DMS114 treated with DMSO at 0.1 percent for 48 hours (cell line): Measurements from ENCODE around the gene RASGRF2.
"Not testable (repeated sequence)": the region's sequence is repeated elsewhere in the genome, so short reads cannot be mapped to it uniquely, and the experiment has no call there.

Experiments used
- DNase-seq: peaks from one replicate; lab custom pipeline; 2025; ENCODE audit not compliant: unreplicated experiment; lab: John Stamatoyannopoulos, UW

The RASGRF2 gene

GRCh38 chr5:81067406-81067805 is 107.2 kb downstream of the RASGRF2 start:
- DNase-seq: no peak

GRCh38 chr5:81068063-81068462 is 107.9 kb downstream of the RASGRF2 start:
- no peak for DNase-seq

DNA sequence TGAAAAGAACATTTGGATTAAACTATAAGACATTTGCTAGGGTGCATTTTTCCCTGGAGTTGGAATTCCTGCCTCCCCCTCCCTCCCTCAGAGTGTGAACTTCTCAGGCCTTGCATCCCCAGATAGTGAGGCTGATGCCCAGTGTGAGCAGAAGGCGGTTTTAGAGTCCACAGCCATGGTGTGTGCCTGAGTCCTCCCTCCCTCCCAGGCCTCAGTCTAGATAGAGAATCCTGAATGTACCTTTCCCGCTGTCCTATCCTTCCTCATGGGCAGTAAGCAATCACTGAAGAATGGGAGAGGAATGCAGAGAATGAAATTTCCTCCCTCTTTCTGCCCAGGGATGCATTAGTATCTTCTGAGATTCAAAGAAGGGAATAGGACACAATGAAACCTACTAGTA is 108.5 kb downstream of the RASGRF2 start:
- DNase-seq: no peak

DNA sequence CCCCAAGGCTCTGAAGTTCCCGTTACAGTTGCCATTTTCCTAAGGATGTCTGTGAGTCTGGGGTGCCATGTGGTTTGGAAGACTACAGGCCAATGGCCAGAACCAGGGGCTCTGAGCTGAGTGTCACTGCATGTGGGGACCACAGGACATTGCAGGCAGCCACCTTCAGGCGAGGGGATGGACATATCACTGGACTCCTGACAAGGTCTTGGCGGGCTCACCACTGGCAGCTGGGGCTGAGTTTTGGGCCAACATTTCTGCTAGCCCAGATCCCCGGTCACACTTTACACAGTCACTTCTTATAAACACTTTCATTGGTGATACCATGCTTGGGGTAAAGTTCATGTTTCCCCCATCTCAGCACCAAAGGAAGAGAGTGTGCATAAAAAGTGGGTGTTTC is 109.8 kb downstream of the RASGRF2 start:
- no peak for DNase-seq

GRCh38 chr5:81070571-81071255 is 110.5 kb downstream of the RASGRF2 start:
- DNase-seq: no peak

DNA sequence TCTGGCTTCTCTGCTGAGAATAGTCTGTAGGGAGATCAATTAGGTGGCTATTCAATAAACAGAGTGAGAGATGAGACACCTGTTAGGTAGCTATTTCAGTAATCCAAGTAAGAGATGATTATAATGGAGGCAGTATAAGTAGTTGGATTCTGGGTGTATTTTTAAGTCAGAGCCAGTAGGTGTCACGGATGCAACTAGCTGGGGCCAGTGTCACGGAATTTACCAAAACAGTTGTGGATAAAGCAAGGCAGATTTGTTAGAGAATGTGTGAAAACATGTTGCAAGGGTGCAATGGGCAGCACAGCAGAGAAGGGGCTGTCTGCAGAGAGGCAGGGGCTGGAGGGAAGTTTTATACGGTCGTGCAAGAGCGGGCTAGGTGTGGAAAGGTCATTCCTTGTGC is 114.9 kb downstream of the RASGRF2 start:
- no peak for DNase-seq

GRCh38 chr5:81077105-81077504 is 116.9 kb downstream of the RASGRF2 start:
- DNase-seq: no peak

GRCh38 chr5:81078930-81079329 is 118.8 kb downstream of the RASGRF2 start:
- no peak for DNase-seq

DNA sequence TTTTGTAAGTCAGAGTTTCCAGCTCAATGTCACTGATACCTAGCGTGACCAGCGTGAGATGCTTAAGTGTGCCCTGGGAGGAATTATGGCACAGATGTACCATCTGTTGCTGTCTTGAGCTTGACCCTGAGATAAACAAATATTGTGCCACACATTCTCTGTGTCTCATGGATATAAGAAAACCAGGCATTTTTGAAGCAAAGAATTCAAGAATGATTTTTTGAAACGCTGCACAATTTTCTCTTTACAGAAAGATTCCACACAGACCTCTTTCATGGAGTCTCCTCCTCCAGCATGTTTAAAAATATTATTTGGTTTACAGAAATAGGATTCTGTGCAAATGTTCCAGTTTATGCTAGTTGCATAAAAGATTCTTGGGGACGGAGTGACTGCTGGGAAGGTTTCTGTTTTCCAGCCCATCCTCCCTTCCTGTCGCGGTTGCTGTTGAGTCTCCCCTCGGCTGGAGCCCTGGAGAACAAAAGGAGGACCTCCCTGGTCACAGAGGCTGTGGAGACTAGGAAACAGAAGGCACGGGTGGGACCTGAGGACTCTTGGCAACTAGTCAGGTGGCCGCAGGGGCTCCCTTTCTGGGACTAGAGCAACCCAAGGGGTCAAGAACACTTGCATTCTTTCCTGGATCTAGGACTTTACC is 120.8 kb downstream of the RASGRF2 start:
- no peak for DNase-seq

- no peak for DNase-seq
These were observed 121.3 kb downstream of the RASGRF2 start for GRCh38 chr5:81081461-81081835.

DNA sequence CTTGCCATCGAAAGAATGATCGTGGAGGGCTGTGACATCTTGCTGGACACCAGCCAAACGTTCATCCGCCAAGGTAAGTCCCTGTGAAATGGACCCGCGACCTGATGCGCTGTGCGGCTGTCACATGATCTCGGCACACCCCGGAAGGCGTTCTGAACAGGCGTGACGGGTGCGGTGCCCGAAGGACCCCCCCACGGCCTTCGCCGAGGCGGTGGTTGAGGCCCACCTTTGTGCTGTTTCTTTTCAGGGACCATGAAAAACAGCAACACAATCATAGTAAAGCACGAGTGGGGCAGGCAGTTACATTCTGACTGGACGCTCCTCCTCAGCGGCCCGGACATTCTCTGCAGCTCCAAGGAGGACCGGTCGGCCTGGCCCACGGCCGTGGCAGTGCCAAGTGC is 126.7 kb downstream of the RASGRF2 start:
- DNase-seq: peak; percentile 36

- DNase-seq: no peak
These were observed 131.0 kb downstream of the RASGRF2 start for GRCh38 chr5:81091199-81091598.

DNA sequence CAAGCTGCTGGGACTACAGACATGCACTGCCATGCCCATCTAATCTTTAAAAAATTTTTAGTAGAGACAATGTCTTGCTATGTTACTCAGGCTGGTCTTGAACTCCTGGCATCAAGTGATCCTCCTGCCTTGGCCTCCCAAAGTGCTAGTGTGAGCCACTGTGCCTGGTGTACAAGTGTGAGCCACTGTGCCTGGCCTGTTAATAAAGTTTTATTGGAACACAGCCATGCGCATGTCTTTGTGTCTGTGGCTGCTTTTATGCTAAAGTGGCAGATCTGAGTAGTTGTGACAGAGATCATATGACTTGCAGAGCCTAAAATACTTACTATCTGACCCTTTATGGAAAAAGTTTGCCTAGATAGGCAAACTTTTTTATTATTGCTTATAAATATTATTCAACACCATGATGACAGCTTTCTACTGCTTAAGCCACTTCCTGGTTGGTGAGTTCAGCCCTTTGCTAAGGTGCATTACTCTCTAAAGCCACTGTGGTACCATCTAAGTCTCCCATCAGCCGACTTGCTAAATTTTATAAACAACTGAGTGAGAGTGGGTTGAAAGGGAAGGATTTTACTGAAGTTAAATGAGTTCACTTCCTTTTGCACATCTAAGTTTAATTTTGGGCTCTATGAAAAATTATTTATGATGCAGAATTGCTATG is 133.5 kb downstream of the RASGRF2 start:
- DNase-seq: no peak

- no peak for DNase-seq
These were observed 135.7 kb downstream of the RASGRF2 start for GRCh38 chr5:81095835-81096234.

GRCh38 chr5:81097713-81098112 is 137.6 kb downstream of the RASGRF2 start:
- no peak for DNase-seq

GRCh38 chr5:81105261-81105877 is 145.2 kb downstream of the RASGRF2 start:
- DNase-seq: no peak

- DNase-seq: no peak
These were observed 155.1 kb downstream of the RASGRF2 start for GRCh38 chr5:81115261-81115660.

DNA sequence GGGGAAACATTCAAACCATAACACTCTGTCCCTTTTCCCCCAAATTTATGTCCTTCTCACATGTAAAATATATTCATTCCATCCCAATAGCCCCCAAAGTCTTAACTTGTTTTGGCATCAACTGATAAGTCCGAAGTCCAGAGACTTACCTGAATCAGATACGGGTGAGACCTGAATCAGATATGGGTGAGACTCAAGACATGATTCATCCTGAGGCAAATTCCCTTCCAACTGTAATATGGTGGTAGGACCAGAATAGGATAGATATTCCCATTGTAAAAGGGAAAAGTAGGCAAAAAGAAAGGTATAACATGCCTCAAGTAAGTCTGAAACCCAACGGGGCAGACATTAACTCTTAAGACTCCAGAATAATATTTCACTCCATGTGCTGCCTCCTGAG is 157.4 kb downstream of the RASGRF2 start:
- no peak for DNase-seq

DNA sequence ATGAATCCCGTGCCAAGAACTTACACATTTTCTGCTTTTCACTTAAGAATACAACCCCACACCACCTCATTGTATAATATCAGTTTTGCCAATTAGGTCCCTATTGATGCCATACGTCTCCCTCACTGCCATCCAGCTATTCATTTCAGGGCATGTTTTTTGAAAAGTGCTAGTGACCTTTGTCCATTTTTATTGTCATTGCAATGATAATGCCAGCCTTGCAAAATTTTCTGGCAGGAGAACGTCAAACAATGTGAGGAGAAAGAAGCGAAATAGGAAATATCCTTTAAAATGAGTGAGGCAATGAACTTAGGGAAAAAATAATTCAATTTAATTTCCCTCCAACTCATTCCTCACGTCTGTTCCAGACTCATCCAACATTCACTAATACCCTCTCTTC is 161.1 kb downstream of the RASGRF2 start:
- no peak for DNase-seq

DNA sequence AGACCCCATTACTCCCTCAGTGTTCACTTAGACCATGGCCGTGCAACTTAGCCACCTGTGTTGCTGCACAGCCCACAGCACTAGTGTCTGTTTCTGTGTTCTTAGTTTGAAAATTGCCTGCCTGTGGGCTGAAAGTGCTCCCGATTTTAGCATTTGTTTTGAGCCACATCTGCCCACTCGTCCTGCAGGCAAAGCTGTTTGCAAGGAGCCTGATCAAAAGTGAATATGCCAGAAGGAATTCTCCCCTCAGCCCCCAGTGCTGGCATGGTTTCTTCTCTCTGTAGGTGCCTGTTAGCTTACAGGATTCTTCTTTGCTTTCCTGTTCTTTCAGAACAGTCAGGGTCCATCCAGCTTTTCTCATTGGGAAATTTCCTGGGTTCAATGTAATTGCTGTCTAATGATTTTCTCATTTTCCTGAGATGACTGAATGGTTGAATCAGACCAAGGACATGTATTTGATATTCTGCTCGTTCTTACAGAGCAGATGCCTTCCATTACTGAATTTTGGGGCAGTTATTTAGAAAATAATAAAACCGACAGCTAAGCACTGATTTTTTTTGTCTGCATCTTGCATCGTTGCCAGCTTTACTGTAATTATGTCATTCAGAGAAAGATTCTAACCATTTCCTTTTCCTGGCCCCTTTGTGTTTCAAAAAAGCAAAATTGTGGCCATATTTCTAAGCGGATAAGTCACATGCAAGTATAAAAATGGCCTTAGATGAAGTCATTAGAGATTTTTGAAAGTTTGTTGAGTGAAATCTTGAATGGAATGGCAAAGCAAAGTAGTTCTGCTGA is 161.9 kb downstream of the RASGRF2 start:
- no peak for DNase-seq

- DNase-seq: not testable (repeated sequence)
These were observed 164.5 kb downstream of the RASGRF2 start for GRCh38 chr5:81124689-81125088.
